ENCODE measurements around the gene SNCA.

DNA sequence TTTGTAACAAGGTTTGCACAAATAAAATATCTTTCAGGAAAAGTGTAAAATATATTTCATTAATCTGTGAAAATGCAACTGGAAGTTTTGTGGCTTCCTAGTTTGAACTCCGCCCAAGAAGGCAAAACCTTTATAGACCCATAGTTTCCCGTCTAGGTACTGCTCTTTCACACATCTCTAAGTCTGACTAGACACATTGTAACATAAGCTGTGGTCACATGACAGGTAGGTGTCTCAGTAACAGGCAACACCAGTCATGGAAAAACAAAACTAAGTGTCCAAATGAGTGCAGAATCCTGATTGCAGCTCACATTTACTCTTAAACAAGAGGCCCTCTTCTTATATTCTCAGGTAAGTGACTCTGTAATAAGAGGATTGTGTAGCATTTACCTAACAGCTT is 55.6 kb downstream of the SNCA start:
- TF ChIP-seq, protein P1, sequence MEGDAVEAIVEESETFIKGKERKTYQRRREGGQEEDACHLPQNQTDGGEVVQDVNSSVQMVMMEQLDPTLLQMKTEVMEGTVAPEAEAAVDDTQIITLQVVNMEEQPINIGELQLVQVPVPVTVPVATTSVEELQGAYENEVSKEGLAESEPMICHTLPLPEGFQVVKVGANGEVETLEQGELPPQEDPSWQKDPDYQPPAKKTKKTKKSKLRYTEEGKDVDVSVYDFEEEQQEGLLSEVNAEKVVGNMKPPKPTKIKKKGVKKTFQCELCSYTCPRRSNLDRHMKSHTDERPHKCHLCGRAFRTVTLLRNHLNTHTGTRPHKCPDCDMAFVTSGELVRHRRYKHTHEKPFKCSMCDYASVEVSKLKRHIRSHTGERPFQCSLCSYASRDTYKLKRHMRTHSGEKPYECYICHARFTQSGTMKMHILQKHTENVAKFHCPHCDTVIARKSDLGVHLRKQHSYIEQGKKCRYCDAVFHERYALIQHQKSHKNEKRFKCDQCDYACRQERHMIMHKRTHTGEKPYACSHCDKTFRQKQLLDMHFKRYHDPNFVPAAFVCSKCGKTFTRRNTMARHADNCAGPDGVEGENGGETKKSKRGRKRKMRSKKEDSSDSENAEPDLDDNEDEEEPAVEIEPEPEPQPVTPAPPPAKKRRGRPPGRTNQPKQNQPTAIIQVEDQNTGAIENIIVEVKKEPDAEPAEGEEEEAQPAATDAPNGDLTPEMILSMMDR (tag by site-specific recombination; IDR thresholded peaks at IDR 0.05) = no peak
- TF ChIP-seq ZNF510 (tag by site-specific recombination; IDR thresholded peaks at IDR 0.05; ENCODE audit: insufficient replicate concordance) = no peak
- no peak for TF ChIP-seq ZNF350 (tag by site-specific recombination; IDR thresholded peaks at IDR 0.05)
- TF ChIP-seq, protein P2, sequence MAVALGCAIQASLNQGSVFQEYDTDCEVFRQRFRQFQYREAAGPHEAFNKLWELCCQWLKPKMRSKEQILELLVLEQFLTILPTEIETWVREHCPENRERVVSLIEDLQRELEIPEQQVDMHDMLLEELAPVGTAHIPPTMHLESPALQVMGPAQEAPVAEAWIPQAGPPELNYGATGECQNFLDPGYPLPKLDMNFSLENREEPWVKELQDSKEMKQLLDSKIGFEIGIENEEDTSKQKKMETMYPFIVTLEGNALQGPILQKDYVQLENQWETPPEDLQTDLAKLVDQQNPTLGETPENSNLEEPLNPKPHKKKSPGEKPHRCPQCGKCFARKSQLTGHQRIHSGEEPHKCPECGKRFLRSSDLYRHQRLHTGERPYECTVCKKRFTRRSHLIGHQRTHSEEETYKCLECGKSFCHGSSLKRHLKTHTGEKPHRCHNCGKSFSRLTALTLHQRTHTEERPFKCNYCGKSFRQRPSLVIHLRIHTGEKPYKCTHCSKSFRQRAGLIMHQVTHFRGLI (tag by site-specific recombination; IDR thresholded peaks at IDR 0.05) = no peak
- no peak for TF ChIP-seq SALL2 (tag by site-specific recombination; IDR thresholded peaks at IDR 0.05; ENCODE audit: borderline replicate concordance)
- TF ChIP-seq ZNF707 (tag by site-specific recombination; IDR thresholded peaks at IDR 0.05) = no peak
- TF ChIP-seq ZXDB (tag by site-specific recombination; IDR thresholded peaks at IDR 0.05) = no peak

Measured in HEK293 (cell line).